Activated CD8-positive, alpha-beta memory T cell treated with anti-CD3 and anti-CD28 coated beads for 4 hours (primary cell): ENCODE measurements around the gene EME2.

Experiments used
- DNase-seq, 2 donors: peaks; one replicate each; pipeline ENCODE4 v3.0.0-alpha.2; 2020; ENCODE audit warnings: low read depth in 2 of 2

EME2 gene

GRCh38 chr16:1767116-1767994, 5.3 kb upstream of the EME2 start:
- DNase-seq = no peak

GRCh38 chr16:1768061-1768766, 4.4 kb upstream of the EME2 start:
- no peak for DNase-seq

DNA sequence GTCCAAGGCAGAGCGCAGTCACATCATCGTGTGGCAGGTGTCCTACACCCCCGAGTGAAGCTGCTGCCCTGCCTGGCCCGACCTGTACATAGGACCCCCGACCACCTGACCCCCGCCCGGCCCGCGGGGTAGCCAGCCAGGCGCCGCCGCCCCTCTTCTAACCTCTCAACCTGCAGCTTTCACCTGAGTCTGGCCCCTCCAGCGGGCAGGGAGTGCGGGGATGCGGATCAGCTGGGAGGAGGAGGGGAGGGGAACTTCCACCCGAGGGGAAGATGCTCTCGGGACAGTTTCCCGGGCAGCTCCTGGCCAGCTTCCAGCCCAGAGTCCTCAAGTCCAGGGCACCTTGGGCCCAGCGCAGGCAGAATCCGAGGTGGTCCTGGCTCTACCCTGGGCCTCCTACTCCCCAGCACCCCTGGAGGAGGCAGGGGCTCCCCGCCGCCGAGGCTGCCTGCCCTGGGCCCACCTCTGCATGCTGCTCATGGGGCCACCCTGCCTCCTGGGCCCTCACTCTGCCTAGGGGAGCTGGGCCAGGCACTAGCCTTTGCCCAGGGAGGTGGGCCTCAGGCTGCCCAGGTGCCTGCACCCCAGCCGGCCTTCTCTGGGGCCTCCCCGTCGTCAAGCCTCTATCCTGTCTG, 3.7 kb upstream of the EME2 start:
- no peak for DNase-seq

DNA sequence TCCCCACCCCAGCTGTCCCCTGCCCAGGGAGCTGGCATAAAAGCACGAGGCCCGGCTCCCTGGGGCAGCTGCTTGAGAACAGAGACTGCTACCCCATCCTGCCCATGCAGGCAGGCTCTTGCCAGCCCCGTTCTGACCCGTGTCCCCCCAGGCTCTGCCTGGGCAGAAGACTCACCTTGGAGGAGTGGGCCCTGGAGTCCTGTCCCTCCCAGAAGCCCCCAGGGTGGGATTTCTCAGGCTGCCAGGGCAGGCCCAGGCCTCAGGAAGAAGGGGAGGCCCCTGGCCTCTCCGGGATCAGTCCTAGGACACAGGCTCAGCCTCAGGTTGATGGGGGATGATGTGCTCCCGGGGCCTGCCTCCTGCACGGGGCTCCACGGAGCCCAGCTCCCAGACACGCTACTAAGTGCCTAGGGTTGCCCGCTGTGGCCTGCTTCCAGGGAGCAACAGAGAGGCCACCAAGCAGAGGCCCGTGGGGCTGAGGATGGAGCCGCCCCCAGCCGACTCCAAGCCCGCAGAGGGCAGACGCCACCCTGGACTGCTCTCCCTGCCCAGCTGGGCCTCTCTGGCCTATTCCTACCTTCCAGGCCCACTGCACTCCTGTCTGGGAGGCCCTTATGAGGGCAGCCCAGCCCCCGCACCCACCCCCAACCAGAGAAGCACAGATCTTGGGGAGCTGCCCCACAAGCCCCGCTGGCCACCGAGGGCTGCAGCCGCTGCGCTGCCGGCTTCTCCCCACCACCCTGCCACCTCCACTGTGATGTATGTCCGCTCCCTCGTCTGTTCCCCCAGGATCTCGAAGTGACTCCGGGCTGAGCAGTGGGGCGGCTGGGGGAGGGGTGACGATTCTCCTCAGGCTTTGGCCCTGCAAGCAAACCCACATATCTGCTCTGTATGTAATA, 3.0 kb upstream of the EME2 start:
- no peak for DNase-seq

DNA sequence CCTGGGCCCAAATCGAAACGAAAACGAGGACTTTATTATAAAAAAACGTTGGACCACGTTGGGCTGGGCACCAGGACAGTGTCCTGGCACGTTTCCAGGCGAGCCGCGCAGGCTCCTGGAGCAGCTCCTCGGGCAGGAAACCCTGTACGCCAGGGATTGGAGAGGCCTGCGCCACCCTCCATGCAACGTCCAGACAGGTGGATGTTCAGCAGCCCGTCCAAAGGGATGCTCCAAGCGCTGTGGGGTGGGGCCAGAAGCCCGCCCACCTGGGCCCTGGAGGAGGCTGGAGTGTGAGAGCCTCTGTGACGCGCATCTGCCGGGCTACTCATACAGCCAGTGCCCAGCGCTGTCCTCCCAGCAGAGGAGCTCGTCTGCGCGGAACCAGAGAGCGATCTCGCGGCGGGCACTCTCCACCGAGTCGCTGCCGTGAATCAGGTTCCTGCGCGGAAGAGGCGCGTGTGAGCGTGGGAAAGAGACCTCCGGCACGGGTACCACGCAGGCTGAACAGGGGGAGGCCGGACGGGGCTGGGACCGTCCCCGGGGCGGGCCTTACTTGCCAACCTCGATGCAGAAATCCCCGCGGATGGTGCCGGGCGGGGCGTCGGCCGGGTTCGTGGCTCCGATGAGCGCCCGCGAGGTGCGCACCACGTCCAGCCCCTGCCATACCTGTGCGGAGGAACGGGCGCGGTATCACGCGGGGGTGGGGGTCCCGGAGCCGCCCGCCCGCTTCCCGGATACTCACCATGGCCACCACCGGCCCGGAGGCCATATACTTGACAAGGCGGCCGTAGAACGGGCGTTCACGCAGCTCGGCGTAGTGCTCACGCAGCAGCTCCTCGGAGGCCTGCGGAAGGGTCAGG, 2.1 kb upstream of the EME2 start:
- DNase-seq = peak in 1 of 2 donors; percentile 20

- peak; percentile 44 to 53 for DNase-seq
These were observed 1.3 kb upstream of the EME2 start, which contains the start of gene NME3 for GRCh38 chr16:1771188-1771863. Gene NME3, minus strand, starts transcription at chr16:1771543. Its CDS starts 9 bp downstream, at chr16:1771534.

DNA sequence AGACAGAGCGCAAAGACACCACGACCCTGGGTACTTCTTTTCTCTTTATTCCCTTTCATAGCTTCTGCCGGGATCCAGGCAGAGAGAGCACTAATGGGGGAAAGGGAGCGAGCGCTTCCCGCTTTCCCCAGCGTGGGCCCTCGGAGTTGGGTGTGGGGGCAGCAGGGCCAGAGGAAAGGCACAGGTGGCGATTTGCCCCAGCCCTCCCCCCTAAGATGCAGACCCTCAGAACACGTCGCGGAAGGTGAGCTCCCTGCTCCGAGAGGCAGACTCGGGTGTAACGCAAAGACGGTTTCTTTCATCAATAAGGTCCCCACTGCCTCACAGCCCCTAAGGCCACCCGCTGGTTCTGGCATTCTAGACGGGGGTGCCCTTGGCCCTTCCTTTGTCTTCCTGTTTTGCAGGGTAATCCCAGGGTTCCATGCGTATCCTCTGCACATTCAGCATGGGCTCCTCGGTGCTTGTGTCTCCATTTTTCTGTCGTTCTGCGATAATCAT, 697 bp upstream of the EME2 start:
- DNase-seq = no peak

DNA sequence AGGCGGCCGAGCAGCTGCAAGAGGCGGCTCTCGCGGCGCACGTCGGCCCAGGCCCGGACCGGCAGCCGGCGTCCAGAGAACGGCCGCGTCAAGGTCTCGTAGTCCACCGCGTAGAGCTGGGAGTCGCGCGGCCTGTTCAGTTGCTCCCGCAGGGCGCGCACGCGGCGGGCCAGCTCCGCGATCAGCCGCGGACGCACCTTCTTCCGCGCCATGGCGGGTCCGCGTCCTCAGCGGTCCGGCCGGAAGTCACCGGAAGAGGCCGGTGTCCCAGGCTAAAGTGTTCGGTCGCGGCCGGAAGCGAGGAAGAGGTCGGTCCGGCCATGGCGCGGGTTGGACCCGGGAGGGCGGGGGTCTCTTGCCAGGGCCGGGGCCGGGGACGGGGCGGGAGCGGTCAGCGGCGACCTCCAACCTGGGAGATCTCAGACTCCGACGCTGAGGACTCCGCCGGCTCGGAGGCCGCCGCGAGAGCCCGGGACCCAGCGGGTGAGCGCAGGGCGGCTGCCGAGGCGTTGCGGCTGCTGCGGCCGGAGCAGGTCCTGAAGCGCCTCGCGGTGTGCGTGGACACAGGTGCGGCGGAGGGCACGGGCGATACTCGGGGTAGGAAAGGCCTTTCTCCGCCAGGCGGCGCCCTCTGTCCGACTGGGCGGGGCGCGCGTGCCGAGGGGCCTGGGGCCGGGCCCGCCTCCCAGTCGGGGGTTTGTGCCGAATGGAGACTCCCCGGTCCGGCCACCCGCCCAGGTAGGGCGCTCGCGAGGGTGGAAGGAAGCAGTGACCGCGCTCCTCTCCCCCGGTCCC, 495 bp downstream of the EME2 start, which contains the start of gene MRPS34:
Gene MRPS34 (minus strand): TSS at position 227 of the 795 bp plus-strand sequence. CDS start 15 bp downstream, at position 212.
- DNase-seq = peak; percentile 54 to 67

GRCh38 chr16:1773703-1774447, 1.3 kb downstream of the EME2 start:
- no peak for DNase-seq

- no peak for DNase-seq
These were observed 1.8 kb downstream of the EME2 start for GRCh38 chr16:1774448-1774780.

DNA sequence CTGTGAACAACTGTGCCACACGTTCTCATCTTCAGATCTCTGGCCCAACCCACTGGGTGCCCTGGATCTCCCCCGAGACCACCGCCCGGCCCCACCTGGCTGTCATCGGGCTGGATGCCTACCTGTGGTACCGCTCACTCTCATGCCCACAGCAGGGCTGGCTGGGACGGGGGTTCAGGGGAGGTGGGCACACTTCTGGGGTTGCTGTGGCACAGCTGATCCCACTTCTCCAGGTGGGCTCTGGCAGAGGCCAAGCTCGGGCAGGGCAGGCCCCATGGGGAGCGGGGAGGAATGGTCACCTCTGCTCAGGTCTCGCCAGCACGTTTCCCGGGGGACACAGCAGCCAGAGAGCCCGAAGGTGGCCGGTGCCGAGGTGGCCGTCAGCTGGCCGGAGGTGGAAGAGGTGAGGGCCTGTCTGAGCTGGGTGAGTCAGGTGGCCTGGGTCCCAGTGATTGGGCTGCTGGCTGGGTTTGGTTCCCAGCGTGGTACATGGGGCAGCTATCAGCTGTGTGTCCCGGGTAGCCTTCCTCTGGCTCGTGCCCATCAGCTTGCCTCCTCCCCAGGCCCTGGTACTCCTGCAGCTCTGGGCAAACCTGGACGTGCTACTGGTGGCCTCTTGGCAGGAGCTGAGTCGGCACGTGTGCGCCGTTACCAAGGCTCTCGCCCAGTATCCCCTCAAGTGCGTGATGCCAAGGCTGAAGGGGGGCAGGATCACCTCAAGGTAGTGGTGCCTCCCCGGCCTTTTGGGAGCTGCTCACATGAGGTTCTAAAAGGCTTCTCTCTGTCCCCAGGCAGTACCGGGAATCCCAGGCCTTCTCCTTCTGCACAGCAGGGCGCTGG, 2.6 kb downstream of the EME2 start:
- no peak for DNase-seq

DNA sequence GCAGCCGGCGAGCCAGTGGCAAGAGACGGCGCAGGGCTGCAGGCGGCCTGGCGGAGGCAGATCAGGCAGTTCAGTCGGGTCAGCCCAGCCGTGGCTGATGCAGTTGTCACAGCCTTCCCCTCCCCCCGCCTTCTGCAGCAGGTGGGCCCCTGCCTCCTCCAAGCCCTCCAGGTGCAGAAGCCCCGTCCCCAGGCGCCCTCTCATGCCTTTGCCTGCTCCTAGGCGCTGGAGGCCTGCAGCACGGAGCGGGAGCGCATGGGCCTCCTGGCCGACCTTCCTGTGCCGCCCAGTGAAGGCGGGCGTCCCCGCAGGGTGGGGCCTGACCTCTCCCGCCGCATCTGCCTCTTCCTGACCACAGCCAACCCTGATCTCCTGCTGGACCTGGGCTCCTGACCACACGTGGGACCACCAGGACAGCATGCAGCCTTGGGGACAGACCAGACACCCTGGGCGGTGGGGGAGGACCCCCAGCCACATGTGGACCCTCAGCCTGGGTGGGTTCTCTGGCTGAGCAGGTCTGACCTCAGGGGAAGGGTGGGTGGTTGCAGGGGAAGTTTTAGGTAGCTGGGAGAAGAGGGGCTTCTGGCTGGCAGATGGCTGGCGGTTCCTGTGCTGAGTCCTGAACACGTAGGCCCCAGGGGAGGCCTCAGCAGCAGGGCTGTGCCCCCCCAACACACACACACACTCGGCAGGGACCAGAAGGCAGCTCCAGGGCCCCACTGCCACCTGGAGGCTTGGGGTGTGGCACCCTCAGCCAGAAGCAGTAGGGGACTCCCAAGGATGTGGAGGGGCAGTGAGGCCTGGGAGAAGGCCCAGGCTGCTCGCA, 3.4 kb downstream of the EME2 start:
- DNase-seq = no peak

DNA sequence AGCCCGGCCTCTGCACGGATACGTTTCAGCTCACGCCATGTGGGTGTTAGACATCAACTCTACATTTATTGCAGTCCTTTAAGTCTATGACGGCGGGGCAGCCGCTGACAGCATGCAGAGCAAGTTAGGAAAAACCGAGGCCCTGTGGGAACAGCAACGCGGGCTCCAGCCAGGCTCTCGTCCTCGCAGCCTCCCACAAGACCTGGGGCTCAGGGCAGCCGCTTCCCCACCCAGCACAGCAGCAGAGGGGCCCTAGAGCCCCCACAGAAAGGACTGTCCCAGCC, 4.0 kb downstream of the EME2 start:
- no peak for DNase-seq

DNA sequence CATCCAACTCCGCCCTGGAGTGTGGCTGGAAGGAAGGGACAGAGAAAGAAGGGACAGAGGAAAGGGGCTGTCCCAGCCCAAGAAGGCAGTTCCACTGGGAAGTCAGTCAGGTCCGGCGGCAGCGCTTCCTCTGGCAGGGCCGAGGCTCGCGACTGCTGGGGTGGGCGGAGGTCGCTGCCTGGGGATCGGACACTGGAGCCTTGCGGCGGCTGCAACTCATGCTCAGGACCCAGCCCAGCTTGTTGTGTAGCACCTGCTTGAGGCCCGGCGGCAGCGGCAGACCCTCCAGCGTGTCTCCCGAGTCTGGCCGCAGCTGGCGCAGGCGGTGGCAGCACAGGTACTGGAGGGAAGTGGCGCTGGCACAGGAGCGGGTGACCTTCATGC, 4.4 kb downstream of the EME2 start:
- no peak for DNase-seq

DNA sequence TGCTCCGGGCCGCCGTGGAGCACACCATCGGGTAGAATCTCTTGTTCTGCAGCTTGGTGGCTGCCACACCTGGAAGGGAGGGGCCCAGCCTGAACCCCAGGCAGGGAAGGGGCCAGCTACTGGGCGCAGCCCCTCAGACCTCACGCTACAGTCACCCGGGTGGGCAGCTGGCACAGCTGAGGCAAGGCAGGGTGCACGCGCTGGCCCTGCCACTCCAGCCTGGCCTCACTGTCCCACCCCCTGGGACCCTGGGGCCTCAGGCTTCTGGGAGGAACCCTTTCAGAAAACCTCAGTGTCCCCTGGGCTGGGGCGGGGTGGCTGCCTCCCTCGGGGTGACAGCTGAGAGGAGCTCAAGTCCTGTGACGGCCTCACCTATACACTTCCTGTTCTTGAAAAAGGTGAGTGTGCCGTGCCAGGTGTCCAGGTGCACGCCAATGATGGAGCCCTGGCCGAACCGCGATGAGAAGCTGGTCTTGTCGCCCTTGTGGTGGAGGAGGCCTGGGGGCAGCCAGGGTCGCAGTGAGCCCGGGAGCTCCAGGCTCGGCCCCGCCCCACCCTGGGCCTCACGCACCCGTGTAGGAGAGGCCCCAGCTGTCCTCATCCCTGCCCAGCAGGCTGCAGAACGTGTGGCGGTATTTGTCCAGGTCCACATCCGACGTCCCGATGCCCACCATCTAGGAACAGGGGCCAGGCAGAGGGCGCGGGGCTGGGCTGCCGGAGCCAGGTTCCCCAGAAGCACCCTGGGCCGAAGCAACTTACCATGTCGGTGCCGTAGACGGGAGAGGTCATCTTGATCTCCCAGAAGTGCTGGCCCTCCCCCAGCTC, 5.0 kb downstream of the EME2 start:
- no peak for DNase-seq
